DND-41 (cell line): ENCODE measurements around the gene EYS.

ENCODE experiments used
- ATAC-seq: fragments of 200-7000 bp; cut with Tn5 transposase; 3 replicates; pipeline ENCODE4 v1.9.1; 2021; ENCODE audit warnings: low read depth; ENCODE audit not compliant: insufficient read depth
- DNase-seq: peaks from one replicate; pipeline ENCODE4 v3.0.0-alpha.2; 2020
- H2AFZ ChIP-seq: 2 replicates; pipeline ENCODE4 v1.6.0; 2012; ENCODE audit warnings: low read depth, low read length
- H3K27ac ChIP-seq: 2 replicates; pipeline ENCODE4 v1.5.1; 2012; ENCODE audit warnings: low read length, inconsistent platforms
- H3K27me3 ChIP-seq: fragments of 200-600 bp; sonication (generic); 2 replicates; pipeline ENCODE4 v1.6.0; 2012; ENCODE audit warnings: low read length, mild to moderate bottlenecking, inconsistent platforms; ENCODE audit not compliant: insufficient read depth, poor library complexity
- H3K36me3 ChIP-seq: 2 replicates; pipeline ENCODE4 v1.5.1; 2012; ENCODE audit warnings: low read length, inconsistent platforms; ENCODE audit not compliant: insufficient read depth
- H3K4me1 ChIP-seq: 2 replicates; pipeline ENCODE4 v1.5.1; 2012; ENCODE audit warnings: mild to moderate bottlenecking, low read length; ENCODE audit not compliant: insufficient read depth
- H3K4me2 ChIP-seq: 2 replicates; pipeline ENCODE4 v1.6.0; 2012; ENCODE audit warnings: mild to moderate bottlenecking, moderate library complexity, low read length, inconsistent platforms; ENCODE audit not compliant: insufficient read depth
- H3K4me3 ChIP-seq, 2 experiments: fragments of 200-600 bp in 1 of 2; shearing (Covaris generic) in 1 of 2; 2 replicates each; pipeline ENCODE4 v1.5.1; 2012 to 2016; ENCODE audit warnings: inconsistent platforms in 2 of 2, low read length in 2 of 2, mild to moderate bottlenecking in 2 of 2, low read depth in 1 of 2, moderate library complexity in 1 of 2
- H3K79me2 ChIP-seq: 2 replicates; pipeline ENCODE4 v1.6.0; 2012; ENCODE audit warnings: low read length, inconsistent platforms; ENCODE audit not compliant: insufficient read depth
- H3K9ac ChIP-seq: 2 replicates; pipeline ENCODE4 v1.6.0; 2012; ENCODE audit warnings: low read depth, mild to moderate bottlenecking, inconsistent platforms, low read length, moderate library complexity
- H3K9me3 ChIP-seq: 2 replicates; pipeline ENCODE4 v1.5.1; 2012; ENCODE audit warnings: low read length, moderate library complexity, mild to moderate bottlenecking, inconsistent platforms; ENCODE audit not compliant: insufficient read depth, severe bottlenecking
- H4K20me1 ChIP-seq: 2 replicates; pipeline ENCODE4 v1.6.0; 2012; ENCODE audit warnings: low read length; ENCODE audit not compliant: insufficient read depth
- EZH2 ChIP-seq: IDR thresholded peaks from 3 replicates; pipeline ENCODE4 v1.6.1; 2012; ENCODE audit warnings: borderline replicate concordance, low read depth, mild to moderate bottlenecking, moderate library complexity, low read length, inconsistent platforms; ENCODE audit not compliant: severe bottlenecking
- TF ChIP-seq, protein P1 (sequence below): IDR thresholded peaks from 2 replicates; pipeline ENCODE4 v1.5.1; 2012; ENCODE audit warnings: borderline replicate concordance, low read length, moderate library complexity, mild to moderate bottlenecking; ENCODE audit not compliant: poor library complexity, severe bottlenecking; ENCODE audit errors: extremely low read depth

EYS gene

DNA sequence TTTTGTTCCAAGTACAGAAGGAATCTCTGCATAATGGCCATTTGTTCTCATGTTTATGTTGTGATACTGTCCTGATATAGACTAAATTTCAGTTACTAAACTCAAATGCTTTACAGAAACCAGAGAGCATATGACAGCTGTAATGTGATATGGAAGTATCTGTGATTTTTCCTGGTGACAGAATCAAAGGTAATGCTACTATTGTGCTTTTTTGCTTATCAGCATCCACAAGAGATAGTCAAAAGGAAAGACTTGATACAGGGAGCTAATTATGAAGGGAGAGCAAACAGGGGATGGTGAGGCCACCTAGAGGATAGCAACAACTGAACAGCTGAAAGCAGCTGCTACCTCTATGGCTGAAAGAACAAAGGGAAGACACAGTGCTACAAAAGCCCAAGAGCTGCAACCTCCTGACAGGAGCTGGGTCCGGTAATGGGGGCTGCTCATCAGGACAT, 1890.0 kb downstream of the EYS start:
- H3K36me3 ChIP-seq: no peaks in the 10 kb centered on the region
- H3K27ac ChIP-seq: no peak overlapping the region
- H3K27me3 ChIP-seq: no peaks in the 10 kb centered on the region
- DNase-seq: no peak
- no peaks in the 10 kb centered on the region for H4K20me1 ChIP-seq
- no peak overlapping the region for H3K4me3 ChIP-seq
- no peak for ATAC-seq
- no peak overlapping the region for H3K9ac ChIP-seq
- no peak overlapping the region for H3K4me2 ChIP-seq
- H3K4me1 ChIP-seq: no peaks in the 10 kb centered on the region
- H3K79me2 ChIP-seq: no peaks in the 10 kb centered on the region
- no peak overlapping the region for H2AFZ ChIP-seq
- H3K9me3 ChIP-seq: no peaks in the 10 kb centered on the region
- TF ChIP-seq, protein P1, sequence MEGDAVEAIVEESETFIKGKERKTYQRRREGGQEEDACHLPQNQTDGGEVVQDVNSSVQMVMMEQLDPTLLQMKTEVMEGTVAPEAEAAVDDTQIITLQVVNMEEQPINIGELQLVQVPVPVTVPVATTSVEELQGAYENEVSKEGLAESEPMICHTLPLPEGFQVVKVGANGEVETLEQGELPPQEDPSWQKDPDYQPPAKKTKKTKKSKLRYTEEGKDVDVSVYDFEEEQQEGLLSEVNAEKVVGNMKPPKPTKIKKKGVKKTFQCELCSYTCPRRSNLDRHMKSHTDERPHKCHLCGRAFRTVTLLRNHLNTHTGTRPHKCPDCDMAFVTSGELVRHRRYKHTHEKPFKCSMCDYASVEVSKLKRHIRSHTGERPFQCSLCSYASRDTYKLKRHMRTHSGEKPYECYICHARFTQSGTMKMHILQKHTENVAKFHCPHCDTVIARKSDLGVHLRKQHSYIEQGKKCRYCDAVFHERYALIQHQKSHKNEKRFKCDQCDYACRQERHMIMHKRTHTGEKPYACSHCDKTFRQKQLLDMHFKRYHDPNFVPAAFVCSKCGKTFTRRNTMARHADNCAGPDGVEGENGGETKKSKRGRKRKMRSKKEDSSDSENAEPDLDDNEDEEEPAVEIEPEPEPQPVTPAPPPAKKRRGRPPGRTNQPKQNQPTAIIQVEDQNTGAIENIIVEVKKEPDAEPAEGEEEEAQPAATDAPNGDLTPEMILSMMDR: no peak
- no peak for TF ChIP-seq EZH2

DNA sequence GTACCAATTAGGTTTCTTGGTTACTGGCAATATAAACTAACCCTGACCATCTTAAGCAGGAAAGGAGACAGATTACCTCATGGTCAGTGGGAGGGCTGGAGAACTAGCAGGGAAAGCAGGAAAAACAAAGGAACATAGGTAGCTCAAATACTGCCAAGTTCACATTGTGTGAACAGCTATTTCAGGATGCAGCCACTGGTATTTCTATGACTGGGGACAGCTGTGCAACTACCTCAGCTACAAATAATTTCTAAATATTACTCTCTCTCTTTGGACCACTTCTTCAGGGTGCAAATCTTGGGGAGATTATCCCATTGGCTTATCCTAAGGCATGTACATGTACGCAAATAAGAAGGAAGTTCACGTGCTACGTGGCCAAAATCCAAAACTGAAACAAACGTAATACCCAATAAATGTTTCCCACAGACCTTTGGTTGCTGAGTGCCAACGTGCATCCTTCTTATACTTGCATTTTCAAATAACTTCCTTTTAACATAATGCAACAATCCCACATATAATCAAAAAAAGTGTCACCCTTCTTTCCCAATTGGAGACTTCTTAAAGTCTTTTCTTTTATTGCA, 1890.5 kb downstream of the EYS start:
- H2AFZ ChIP-seq: no peak overlapping the region
- H3K4me1 ChIP-seq: no peaks in the 10 kb centered on the region
- no peaks in the 10 kb centered on the region for H3K36me3 ChIP-seq
- no peak overlapping the region for H3K27ac ChIP-seq
- H3K9ac ChIP-seq: no peak overlapping the region
- no peaks in the 10 kb centered on the region for H4K20me1 ChIP-seq
- H3K4me2 ChIP-seq: no peak overlapping the region
- no peak overlapping the region for H3K4me3 ChIP-seq
- H3K9me3 ChIP-seq: no peaks in the 10 kb centered on the region
- ATAC-seq (no peak), DNase-seq (no peak)
- H3K79me2 ChIP-seq: no peaks in the 10 kb centered on the region
- no peak for TF ChIP-seq EZH2
- TF ChIP-seq, protein P1: no peak
- H3K27me3 ChIP-seq: no peaks in the 10 kb centered on the region

DNA sequence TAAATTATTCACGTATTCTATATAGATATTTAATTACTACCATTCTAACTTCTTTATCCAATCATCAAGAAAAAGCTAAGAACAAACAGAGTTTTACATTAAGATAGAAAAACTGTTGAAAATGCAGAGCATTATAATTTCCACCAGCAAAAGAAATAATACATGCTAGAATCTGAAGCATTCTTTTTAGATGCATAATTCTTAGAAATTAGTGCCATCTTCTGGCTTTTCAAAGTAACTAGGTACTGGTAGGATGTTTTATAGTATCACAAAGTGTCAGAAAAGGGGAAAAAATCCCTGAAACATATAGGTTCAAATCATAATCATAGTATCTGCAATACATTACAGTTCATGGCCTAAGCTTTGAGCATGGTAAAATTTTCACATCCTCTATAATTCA, 1892.6 kb downstream of the EYS start:
- H3K36me3 ChIP-seq: no peaks in the 10 kb centered on the region
- H3K27me3 ChIP-seq: no peaks in the 10 kb centered on the region
- no peak overlapping the region for H3K4me3 ChIP-seq
- H4K20me1 ChIP-seq: no peaks in the 10 kb centered on the region
- no peak overlapping the region for H3K27ac ChIP-seq
- ATAC-seq: no peak
- no peak overlapping the region for H3K9ac ChIP-seq
- no peak for TF ChIP-seq EZH2
- TF ChIP-seq, protein P1: no peak
- H3K9me3 ChIP-seq: no peaks in the 10 kb centered on the region
- no peaks in the 10 kb centered on the region for H3K79me2 ChIP-seq
- no peak overlapping the region for H3K4me2 ChIP-seq
- no peaks in the 10 kb centered on the region for H3K4me1 ChIP-seq
- no peak overlapping the region for H2AFZ ChIP-seq
- DNase-seq: no peak

DNA sequence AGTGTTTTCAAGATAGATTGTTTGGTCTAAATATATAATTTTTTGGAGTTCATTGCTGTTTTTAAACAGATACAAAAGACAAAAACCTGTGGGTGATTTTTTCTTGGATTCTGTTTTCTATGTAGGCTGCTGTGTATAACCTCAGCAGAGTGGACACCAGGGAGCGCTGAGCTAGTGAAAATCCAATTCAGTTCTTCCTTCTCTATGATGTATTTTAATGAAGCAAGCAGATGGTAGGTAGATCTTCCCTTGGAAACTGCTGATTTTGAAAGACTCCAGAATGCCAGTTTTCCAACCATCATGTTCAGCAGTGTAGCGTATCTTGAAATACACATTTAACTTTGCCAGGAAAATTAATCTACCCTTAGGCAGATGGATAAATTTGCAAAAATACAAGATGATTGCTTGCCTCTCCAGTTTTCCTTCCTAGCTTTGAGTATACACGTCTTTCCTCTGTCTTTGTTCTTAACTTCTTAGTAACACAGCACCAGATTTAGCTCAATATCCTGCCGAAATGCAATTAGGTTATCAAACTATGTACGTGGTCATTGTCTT, 1893.4 kb downstream of the EYS start:
- H3K79me2 ChIP-seq: no peaks in the 10 kb centered on the region
- no peak overlapping the region for H3K27ac ChIP-seq
- no peaks in the 10 kb centered on the region for H4K20me1 ChIP-seq
- no peak overlapping the region for H3K9ac ChIP-seq
- ATAC-seq (no peak), DNase-seq (no peak)
- H3K4me3 ChIP-seq: no peak overlapping the region
- no peak overlapping the region for H3K4me2 ChIP-seq
- no peaks in the 10 kb centered on the region for H3K4me1 ChIP-seq
- no peaks in the 10 kb centered on the region for H3K9me3 ChIP-seq
- H3K36me3 ChIP-seq: no peaks in the 10 kb centered on the region
- no peaks in the 10 kb centered on the region for H3K27me3 ChIP-seq
- no peak overlapping the region for H2AFZ ChIP-seq
- TF ChIP-seq, protein P1: no peak
- no peak for TF ChIP-seq EZH2
